ENCODE data around the gene SKP1.

The SKP1 gene

DNA sequence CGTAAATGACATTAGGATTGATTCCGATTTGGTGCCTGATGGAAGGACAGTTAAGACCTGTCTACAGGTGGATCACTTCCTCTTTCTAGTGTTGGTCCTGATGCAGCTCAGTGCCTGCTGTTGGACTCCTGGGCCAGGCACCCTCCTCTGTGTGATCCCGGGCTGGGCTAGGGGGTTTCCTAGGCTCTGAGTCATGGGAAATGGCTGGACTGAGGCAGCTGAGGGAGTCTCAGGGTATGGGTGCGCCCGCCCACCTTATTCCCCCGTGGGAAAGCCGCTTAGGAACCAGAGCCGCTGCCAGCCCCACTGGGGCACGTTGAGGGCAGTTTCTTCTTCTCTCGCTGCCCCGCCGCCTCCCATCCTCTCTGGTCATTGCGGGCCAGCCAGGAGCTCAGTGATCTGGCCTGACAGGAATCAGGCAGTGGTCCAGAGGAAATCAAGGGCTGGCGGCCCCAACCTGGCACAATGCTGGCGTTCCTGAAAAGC lies 49.3 kb downstream of the SKP1 start:
- DNase-seq, result no peak

DNA sequence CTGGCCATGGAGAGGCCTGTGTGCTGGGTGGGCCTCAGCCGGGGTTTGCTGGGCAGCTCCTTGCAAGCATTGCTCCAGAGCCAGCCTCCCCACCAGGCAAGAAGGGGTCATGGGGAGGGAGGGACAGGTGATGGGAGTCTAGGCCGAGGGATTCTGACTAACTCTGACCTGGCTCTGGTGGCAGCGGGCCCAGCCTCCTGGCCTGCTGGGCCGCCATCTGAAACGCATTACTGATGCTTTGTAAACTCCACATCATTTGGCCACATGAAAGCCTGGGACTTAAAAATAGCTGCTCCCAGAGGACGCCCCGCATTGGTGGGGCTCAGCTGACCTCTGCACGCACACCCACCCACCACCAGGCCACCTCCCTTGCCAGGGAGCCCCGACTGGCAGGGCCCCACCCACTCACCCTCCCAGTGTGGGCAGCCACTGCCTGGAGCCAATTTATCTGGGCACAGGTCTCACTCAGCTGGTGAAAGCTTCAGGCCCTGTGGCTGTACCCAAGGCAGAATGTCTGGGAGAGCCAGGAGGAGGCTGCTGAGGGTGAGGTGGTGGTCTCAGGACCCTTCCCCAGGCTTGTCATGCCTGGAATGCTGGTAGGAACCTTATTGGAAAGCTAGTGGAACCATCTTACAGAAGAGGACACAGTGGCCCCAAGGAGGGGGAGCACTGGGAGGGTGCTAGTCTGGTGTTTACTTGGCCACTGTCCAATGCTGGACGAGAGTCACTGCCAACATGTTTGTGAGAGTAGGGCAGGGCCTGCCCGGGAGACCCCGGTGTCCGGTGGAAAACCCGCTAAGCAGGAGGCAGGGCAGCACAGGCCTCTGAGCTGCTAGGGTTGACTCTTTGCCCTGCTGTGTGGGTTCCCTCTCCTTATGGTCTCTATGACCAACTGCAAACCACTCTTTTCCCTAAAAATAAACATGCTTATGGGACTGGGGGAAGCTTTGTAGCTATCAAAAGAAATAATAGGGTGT lies 51.4 kb downstream of the SKP1 start:
- DNase-seq, result no peak

DNA sequence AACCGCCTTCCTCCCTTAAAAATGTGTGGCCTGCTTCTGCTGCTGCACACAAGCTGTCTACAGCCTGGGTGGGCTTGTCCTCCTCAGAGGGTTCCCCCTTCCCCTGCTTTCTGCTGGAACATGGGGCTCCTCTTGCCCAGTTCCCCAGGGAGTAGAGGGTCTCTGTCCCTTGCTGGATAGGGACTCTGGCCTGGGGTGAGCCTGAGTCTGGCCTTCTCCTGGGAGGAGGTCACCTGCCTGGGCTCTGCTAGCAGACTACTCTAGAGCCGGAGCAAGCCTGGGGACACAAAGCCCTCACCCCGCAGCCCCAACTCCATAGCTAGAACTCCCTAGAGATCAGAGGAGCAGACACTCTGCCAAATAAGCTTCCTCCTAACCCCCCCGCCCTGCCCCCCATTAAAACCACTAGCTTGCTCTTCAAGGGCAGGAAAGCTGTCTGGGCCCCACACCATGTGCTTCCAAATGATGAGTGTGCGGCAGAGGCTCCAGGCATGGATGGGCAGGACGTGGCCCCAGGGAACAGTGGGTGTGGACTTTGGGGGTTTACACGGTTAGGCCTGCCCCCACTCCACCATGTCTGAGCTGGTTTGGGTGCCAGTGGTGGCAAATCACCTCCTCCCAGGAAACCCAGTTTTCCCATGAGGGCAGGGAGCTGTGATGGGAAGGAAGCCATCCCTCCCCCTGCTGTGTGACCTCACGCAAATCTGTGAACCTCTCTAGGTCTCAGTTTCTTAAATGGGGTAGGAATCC lies 52.3 kb downstream of the SKP1 start:
- DNase-seq, result no peak

DNA sequence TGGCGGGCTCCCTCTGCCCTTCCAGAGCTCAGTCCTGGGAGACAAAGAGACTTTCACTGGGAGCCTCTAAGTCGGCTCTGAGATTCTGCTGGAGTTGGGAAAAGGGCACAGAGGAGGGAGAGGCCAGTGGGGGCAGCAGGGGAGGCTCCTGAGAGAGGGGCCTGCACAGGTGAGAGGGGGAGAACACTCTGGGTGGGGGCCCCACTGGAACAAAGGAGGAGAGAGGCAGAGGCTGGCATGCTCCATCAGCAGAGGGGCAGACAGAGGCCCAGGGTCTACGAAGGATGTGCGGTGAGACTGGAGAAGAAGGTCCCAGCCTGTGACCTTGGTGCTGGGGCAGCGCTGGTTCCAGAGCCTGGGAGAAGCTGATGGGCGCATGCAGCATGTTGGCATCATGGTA lies 53.4 kb downstream of the SKP1 start:
- no peak for DNase-seq

DNA sequence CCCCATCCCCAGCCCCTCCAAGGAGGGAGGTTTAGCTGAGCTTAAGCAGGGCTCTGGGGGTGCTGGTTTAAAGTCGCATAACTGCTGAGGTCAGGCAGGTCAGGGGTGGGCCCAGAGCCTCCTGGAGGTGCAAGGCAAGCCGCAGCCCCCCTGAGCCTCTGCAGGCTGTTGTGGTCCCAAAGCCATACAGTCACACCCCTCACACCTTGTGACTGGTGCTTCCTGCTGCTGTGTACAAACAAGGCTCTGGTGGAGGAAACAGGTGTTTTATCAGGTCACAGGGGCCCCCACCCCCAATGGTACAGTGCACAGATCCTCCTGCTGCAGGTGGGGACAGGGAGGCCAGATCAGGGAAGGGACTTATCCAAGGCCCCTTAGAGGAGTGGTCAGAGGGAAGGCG lies 54.2 kb downstream of the SKP1 start:
- no peak for DNase-seq

DNA sequence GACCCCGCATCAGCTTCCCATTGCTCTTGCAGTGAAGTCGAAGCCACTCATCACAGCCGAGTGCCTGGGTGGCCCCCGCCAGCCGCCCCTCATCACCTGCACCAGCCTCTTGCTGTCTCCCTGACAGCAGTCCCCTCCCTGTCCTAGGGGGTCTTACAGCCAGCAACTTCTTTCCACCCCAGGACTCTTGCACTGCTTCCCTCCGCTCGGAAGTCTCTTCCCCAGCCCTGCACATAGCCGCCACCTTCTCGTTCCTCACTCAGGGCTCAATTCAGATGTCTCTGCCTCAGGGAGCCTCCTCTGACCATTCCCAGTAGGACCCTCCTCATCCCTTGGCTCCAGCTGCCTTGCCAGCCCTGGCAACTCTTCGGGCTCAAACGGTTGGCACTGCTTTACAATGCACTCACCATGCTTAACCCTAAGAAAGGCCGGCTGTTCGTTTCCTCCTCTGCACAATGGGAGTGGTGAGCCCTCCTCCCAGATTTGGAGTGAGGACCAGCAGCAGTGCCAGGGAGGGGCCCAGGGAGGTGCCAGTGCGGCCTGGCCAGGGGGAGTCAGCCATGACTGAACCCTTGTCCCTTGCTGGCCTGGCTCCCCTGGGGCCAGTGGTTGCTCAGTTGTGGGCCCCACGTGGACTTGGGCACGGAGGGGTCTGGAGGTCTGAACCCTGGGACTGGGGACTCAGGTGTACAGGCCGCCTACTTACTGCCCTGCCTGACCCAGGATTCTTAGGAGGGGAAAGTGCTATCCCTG lies 56.2 kb downstream of the SKP1 start:
- no peak for DNase-seq

DNA sequence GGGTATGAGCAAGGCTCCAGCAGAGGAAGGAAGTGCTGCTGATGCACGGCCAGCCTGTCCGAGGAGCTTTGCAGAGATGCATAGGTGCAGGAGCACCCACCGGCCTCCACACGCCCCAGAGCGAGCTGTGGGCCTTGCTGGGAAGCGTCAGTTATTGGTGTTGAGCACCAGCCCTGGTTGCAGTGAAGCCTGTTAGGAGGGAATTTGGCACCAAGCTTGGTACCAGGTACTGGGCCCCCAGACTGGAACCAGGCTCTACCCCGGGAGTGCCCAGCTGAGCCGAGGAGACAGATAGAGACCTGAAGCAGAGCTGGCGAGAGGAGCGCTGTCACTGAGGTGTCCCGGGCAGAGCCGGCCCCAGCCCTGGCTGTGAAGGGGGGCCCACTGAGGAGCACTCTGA lies 57.0 kb downstream of the SKP1 start:
- no peak for DNase-seq

DNA sequence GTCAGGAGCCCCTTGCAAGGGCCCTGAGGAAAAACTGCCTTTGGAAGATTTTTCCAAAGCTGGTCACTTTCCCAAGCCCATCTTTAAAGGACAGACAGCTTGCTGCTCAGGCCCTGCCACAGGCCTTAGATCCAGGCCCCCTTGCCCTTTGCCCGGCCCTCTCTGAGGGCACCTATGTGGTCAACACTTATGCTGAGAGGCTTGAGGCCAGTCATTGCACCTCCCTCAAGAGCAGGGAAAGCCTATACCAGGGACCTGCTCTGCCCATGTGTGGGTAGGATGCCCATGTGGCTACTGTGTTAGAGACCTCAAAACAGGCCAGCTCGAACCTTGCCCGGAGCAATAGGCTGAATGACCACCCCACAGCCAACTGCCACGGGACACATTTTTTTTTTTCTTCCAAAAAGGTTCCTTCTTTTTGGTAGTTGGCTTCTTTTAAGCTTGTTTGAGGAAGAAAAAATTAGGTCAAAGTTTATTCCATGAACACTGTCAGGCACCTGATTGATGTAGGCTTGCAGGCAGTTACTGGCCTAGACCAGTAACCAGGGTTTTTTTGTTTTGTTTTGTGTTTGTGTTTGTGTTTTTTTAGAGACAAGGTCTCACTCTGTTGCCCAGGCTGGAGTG lies 58.4 kb downstream of the SKP1 start:
- no peak for DNase-seq

DNA sequence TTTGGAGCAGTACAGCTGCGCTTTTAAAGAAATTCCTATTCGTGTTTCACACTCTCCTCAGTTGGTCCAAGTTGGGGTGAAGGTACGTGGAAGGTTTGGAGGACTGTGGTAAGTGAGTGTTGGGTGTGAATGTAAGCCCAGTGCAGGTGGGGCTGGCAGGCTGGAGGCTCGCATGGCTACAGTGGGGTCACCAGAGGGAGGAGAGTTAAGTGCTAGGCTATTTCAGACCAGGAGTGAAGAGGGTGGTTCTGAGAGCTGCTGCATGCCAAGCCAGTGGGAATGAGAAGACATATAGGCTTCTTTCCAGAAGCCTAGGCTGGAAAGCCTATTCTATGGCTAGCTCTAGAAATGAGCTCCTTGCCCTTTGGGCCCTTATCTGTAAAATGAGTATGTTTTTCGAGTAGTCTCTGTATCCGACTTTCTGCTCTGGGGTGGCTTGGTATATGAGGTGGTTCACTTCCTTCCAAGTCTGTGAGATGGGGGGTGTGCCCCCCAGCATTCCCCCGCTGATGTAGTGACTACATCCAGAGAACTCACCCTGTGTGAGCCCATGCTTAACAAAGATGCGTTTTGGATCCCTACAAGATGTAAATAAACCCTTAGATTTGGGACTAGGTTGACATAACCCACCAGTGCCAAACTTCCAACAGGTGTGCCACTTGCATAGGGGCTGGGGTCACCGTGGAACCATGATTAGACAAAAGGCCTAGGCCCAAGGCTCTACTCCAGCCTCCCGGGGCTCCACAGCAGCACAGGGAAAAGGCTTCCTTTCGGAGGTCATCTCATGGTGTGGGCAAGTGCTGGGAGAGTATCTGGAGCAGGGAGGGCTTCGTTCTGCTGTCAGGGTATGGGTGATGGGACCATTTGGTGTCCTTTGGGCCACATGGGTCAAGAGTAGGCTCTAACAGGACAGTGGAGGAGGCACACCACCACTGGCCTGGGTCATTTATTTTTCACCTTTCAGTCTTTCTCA lies 59.7 kb downstream of the SKP1 start:
- DNase-seq, result no peak

DNA sequence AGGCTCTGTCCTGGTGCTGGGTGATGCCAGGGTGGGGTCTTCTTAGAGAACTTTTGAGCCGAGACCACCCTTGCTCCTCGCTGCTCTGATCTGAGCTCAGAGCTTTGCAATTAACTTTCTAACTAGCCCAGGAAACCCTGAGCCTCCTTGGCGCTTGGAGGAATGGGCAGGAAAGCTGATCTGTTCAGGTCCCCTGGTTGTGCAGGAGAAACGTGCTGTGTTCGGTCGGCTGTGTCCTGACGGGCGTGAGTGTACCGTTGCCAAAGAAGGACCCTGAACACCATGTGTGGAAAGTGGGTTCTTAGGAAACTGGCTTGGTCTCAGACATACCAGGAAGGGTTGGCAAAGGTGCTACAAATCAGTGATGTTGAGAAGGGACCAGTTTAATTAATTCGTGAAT lies 60.5 kb downstream of the SKP1 start:
- no peak for DNase-seq

DNA sequence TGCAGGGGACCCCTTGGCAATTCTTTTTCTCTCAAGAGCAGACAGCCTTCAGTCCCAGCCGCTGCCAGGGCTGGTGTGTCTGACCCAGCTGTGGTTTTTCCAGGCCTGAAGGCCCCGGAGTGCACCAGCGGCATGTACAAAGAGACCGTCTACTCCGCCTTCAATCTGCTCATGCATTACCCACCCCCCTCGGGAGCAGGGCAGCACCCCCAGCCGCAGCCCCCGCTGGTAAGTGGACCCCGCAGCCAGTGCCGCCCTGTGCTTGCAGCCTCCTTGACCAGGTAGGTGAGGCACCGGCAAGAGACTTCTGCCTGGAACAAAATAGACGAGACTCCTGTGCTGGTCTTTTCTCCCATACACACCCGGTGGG lies 61.0 kb downstream of the SKP1 start:
- DNase-seq, result no peak

DNA sequence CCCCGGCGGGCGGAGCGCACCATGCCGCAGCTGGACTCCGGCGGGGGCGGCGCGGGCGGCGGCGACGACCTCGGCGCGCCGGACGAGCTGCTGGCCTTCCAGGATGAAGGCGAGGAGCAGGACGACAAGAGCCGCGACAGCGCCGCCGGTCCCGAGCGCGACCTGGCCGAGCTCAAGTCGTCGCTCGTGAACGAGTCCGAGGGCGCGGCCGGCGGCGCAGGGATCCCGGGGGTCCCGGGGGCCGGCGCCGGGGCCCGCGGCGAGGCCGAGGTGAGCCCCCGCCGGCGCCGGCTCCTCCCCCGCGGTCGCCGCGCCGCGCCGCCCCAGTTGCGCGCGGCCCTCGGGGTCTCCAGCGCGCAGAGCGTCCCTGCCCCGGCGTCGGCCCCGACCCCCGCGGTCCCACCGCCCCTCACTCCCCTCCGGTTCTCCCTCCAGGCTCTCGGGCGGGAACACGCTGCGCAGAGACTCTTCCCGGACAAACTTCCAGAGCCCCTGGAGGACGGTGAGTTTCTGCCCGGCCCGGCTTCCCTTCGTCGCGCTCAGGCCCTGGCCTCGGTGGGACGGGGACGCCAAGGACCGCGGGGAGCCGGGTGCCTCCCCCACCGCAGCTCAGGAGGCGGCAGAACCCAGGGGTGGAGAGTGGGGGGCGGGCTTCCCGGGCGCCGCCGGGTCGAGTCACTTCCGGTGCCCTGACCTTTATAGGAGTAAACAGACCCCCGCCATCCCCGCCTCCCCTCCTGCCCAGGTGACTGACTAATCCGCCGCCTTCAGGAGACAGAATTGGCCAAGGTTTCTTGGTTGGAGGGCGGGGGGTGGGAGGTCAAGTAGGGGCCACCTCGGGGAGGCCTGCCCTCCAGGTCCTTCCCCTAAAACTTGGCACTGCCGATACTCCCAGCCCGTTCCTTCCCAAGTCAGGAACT lies 61.6 kb downstream of the SKP1 start:
- peak; percentile 67 for DNase-seq

DNA sequence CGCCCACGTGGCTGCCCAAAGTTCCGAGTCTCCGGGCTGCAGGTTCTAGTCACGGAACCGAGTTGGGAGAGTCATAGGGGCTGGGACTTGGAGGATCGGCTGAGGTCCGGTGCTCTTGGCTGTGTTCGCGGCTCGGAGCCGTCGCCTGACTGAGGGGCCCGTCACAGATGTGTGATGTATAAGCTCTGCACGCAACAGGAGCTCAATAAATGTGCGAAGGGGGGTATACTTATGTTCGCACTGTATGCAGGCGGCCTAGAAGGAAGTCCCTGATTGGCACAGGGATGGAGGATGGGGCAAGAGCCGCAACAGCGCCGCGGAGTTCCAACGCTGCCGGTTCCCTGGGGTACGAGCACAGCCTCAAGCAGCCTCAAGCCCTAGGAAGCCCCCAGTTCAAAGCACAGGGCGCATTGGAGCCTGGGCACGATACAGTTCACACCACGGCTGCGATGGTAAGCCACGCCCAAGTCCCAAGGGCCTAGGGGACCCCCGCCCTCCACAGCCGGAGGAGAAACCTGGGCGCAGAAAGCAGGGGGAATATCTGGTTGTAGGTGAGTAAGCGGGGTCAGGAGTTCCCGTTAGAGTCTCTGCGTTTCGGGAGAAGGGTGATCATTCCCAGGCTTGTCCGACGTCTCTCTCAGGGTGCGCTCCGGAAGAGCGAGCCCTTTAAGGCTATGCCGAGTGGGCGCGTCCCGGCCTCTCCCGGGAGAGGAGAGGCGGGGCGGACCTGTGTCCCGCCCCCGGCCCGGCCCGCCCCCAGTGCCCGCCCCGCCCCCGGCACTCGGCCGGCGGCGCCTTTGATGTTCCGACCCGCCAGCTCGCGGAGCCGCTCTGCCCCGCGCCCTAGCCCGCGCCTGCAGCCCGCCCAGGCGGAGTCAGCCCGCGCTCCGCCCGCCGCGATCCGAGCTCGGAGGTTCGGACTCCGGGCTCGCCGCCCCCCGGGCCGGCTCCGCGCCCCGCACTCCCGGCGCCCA lies 62.6 kb downstream of the SKP1 start, which contains the start of gene TCF7:
TCF7 (plus strand) TSS at position 780 of the 974 bp plus-strand sequence. CDS start 226 bp downstream, outside the sequence.
- DNase-seq, result peak; percentile 67

DNA sequence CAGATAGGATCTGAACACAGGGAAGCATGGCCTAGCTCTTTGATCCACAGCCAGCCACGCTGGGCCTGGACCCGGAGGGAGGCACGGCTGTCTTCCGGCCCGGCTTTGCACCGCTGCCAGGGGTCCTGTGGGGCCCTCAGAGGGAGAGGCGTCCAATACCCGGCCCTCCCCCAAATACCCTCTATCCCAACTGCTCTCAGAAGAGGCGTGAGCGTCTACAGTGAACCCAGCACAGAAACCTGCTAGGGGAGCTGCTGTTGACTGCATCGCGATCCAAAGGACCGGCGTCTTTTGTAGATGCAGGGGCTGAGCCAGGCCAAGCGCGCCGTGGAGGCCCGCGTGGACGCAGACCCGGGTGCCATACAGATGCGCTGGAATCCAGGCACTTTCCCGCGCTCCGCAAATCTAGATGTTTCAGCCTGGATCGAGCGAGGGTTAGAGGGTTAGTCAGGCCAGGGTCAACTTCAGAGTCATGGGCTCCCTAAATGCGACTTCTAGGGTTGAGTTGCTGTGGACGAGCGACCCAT lies 63.3 kb downstream of the SKP1 start:
- no peak for DNase-seq

DNA sequence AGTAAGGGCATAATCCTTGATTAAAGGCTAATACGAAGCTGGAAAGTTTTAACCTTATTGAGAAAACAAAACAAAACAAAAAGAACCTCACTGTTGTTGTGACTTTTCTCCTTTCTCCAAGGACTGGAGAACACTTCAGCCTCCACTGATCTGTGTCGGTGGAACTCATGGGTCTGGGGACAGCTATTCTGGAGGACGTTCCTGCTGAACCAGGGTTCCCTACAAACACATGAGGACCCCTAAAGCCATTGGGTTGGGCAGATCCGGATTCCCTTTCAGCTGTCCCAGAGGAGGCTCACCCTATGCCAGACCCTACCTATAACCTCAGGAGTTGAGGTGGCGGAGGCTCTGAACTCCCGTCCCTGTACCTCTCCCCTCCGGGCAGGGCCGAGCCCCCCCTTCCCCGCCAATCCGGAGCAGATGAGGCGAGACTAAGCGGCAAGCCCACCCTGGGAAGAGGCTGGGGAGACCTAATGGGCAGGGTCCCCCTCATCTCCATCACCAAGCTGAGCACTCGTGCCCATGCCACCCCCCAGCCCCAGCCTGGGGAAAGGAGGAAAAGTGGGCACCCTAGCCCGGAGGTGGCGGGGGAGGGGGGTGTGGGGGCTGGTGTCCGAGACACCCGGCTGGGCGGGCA lies 63.9 kb downstream of the SKP1 start:
- no peak for DNase-seq

DNA sequence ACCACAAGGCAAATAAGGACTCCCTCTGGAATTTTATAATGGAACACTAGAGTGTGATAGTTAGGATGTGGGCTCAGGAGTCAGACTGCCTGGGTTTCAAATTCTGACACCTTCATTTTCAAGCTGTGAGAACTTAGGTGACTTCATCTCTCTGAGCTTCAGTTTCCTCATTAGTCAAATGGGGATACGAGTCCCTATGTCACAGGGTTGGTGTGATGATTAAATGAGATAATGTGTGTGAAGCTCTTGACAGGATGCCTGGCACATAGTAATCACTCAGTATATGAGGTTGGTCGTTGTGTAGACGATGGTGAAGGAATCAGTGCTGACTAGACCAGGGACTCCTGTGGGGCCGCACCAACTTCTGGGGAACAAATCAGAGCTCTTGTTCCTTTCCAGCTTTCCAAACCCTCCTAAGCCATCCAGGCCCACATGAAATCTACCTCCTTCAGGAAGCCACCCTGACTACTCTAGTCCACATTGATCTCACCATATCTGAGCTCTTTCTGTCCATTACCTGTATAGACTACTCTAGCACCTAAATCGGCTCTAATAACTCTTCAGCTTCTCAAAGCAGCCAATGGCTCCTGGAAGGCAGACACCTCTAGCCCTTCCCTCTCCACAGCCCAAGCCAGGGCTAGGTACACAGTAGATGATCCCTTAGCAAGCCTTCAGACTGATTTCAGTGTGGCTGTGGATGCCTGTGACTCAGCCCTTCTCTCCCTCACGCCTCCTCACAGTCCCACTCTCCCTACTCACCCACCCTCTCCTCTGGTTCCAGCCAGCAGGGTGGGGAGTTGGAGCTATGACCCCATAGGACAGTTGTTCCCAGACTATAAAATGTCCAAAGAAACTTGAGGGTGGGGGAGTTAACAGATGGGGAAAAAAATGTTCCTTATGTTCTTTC lies 64.8 kb downstream of the SKP1 start:
- peak; percentile 33 for DNase-seq

DNA sequence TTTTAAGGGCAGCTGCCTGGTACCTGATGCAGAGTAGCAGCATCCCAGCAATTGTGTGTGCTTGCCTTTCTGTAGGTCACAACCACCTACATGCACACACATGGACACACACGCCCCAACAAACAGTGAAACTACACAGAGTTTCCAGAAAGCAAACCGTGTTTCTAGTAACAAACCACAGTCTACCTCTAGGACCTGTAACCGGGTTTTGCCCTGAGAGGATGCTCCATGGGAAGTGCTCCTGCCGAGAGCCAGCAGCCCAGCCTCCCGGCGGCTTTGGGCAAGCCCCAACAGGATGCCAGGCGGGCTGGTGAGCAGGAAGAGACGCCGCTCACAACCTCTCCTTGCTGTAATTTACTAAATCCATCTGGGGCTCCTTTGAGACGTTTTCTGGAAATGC lies 66.4 kb downstream of the SKP1 start:
- DNase-seq, result no peak

Measured in activated CD4-positive, CD25-positive, alpha-beta regulatory T cell treated with anti-CD3 and anti-CD28 coated beads, Interleukin-2, amount 50 U/mL, for 72 hours (primary cell).